Lower leg skin (tissue), 3 donors: ENCODE measurements around the gene CPLX3.

ENCODE experiments used
- POLR2A ChIP-seq, 2 donors: fragments of 450-650 bp; IDR thresholded peaks; one replicate each; pipeline ENCODE4 v1.6.1; 2016 to 2017; ENCODE audit warnings: antibody characterized with exemption in 2 of 2, mild to moderate bottlenecking in 1 of 2, moderate library complexity in 1 of 2
- TF ChIP-seq, protein P1 (sequence below), 3 donors: fragments of 450-650 bp; IDR thresholded peaks; one replicate each; pipeline ENCODE4 v1.5.1; 2016; ENCODE audit warnings: antibody characterized with exemption in 3 of 3, mild to moderate bottlenecking in 3 of 3, moderate library complexity in 2 of 3

DNA sequence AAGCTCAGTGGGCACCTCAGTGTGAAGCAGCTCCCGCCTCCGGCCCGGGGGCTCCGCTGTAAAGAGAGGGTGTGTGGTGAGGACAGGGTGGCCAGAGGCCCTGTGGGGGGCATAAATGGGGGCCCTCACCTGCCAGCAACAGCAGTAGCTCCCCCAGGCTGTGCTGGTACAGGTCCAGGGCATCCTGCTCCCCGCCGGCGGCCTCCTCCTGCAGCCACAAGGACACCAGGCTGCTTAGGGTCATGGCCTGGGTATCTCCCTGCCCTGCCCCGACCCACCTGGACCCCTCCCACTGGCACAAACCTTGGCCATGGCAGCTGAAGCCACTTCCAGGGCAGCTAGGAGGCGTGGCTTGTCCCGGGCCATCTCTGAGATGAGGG is 11.7 kb downstream of the CPLX3 start:
- TF ChIP-seq, protein P1, sequence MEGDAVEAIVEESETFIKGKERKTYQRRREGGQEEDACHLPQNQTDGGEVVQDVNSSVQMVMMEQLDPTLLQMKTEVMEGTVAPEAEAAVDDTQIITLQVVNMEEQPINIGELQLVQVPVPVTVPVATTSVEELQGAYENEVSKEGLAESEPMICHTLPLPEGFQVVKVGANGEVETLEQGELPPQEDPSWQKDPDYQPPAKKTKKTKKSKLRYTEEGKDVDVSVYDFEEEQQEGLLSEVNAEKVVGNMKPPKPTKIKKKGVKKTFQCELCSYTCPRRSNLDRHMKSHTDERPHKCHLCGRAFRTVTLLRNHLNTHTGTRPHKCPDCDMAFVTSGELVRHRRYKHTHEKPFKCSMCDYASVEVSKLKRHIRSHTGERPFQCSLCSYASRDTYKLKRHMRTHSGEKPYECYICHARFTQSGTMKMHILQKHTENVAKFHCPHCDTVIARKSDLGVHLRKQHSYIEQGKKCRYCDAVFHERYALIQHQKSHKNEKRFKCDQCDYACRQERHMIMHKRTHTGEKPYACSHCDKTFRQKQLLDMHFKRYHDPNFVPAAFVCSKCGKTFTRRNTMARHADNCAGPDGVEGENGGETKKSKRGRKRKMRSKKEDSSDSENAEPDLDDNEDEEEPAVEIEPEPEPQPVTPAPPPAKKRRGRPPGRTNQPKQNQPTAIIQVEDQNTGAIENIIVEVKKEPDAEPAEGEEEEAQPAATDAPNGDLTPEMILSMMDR (IDR thresholded peaks at IDR 0.05), result no peak
- no peak for TF ChIP-seq POLR2A (IDR thresholded peaks at IDR 0.05)
